HepG2 (cell line): ENCODE data around the gene SFXN1.

Experiments
- HDAC1 ChIP-seq: sonication (generic); formaldehyde crosslinking; IDR thresholded peaks from 2 replicates; pipeline ENCODE4 v1.5.1; 2020; ENCODE audit warnings: mild to moderate bottlenecking, missing genetic modification reagents
- SETDB1 ChIP-seq: sonication (generic); formaldehyde crosslinking; IDR thresholded peaks from 2 replicates; pipeline ENCODE4 v1.5.1; 2020; ENCODE audit warnings: missing genetic modification reagents, mild to moderate bottlenecking, borderline replicate concordance
- SMC3 ChIP-seq: IDR thresholded peaks from 2 replicates; pipeline ENCODE4 v1.6.1; 2011; ENCODE audit warnings: low read length, improper control_type of control experiment
- ZNF143 ChIP-seq: sonication (generic); formaldehyde crosslinking; IDR thresholded peaks from 2 replicates; pipeline ENCODE4 v1.4.0; 2020; ENCODE audit warnings: missing genetic modification reagents
- ZNF720 ChIP-seq: sonication (generic); formaldehyde crosslinking; IDR thresholded peaks from 2 replicates; pipeline ENCODE4 v1.4.0; 2020; ENCODE audit warnings: missing genetic modification reagents
- TF ChIP-seq, protein P1 (sequence below): sonication (generic); formaldehyde crosslinking; IDR thresholded peaks from 2 replicates; pipeline ENCODE4 v1.8.1; 2022; ENCODE audit warnings: mild to moderate bottlenecking, missing genetic modification reagents

GRCh38 chr5:175469916-175470315 lies 8.4 kb upstream of the SFXN1 start:
- TF ChIP-seq ZNF720 (CRISPR knock-in tag) (no peak), SMC3 (no peak), SETDB1 (CRISPR knock-in tag) (no peak), ZNF143 (no peak), HDAC1 (no peak)
- TF ChIP-seq, protein P1, sequence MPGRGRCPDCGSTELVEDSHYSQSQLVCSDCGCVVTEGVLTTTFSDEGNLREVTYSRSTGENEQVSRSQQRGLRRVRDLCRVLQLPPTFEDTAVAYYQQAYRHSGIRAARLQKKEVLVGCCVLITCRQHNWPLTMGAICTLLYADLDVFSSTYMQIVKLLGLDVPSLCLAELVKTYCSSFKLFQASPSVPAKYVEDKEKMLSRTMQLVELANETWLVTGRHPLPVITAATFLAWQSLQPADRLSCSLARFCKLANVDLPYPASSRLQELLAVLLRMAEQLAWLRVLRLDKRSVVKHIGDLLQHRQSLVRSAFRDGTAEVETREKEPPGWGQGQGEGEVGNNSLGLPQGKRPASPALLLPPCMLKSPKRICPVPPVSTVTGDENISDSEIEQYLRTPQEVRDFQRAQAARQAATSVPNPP (CRISPR knock-in tag) = no peak
